ENCODE data around the gene BAIAP2L1. TPM values are rescaled to one million over a fixed set of nuclear protein-coding genes. Genes with fewer than 3 reads are reported as not detected.

BAIAP2L1 gene
- total RNA-seq, 1 donor from 2014 or later, result 1.9 TPM

GRCh38 chr7:98348726-98349474 is 52.0 kb downstream of the BAIAP2L1 start:
- Mint-ChIP-seq H3K9me3 (no peaks in the 10 kb centered on the region), H3K4me3 (ENCODE audit: low read depth) (no peak overlapping the region), H3K27ac (no peak overlapping the region), H3K36me3 (ENCODE audit: low read depth) (no peaks in the 10 kb centered on the region), H3K27me3 (ENCODE audit: low read depth) (no peaks in the 10 kb centered on the region), H3K4me1 (ENCODE audit: low read depth) (peaks cover 3% of the 10 kb centered on the region)
- no peak for DNase-seq (ENCODE audit: low spot score)
- intact Hi-C loops (cut with micrococcal nuclease), result no loop called here

DNA sequence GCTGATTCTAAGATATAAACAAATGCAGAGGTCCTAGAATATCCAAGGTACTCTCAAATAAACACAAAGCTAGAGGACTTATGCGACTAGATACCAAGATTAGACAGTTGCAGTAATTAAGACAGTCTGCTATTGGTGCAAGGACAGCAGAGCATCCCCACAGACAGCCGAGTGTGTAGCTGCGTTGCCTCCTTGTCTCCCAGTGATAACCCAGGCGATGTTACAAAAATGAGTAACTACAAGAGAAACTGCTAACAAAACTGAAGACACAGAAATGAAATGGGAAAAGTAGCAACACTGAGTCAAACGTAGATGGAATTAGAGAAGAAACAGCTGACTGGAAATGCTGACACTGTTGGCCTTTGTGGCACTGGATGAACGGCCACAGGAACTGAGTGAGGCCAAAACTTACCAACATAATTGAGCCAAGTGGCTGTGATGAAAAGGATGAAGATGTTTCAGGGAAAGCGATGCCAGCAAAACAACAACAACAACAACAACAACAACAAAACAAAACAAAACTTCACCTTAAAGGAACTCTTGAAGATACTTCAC is 54.3 kb downstream of the BAIAP2L1 start:
- Mint-ChIP-seq H3K4me1 (ENCODE audit: low read depth) (peaks cover 3% of the 10 kb centered on the region), H3K4me3 (ENCODE audit: low read depth) (no peak overlapping the region), H3K36me3 (ENCODE audit: low read depth) (no peaks in the 10 kb centered on the region), H3K9me3 (no peaks in the 10 kb centered on the region), H3K27me3 (ENCODE audit: low read depth) (no peaks in the 10 kb centered on the region), H3K27ac (no peak overlapping the region)
- no peak for DNase-seq (ENCODE audit: low spot score)
- intact Hi-C loops (cut with micrococcal nuclease), result no loop called here

DNA sequence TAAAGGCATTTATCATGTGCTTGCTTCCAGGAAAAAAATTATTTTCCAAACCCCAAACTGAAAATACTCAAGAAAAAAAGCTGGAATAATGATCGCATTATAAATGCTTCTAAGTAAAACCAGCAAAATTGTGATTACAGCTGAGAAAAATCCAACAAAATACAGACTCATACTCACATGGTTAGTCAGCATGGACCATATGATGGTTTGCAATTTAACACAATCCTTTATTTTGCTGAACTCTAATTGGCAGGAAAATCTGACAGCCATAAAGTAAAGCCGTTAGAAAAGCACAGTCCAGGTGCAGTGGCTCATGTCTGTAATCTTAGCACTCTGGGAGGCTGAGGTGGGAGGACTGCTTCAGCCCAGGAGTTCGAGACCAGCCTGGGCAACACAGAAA is 59.8 kb downstream of the BAIAP2L1 start:
- intact Hi-C loops (cut with micrococcal nuclease), result no loop called here
- no peak for DNase-seq (ENCODE audit: low spot score)
- no peaks in the 10 kb centered on the region for H3K36me3 Mint-ChIP-seq (ENCODE audit: low read depth)
- H3K27me3 Mint-ChIP-seq (ENCODE audit: low read depth), result no peaks in the 10 kb centered on the region
- H3K9me3 Mint-ChIP-seq, result no peaks in the 10 kb centered on the region
- no peaks in the 10 kb centered on the region for H3K4me1 Mint-ChIP-seq (ENCODE audit: low read depth)
- no peak overlapping the region for H3K27ac Mint-ChIP-seq
- H3K4me3 Mint-ChIP-seq (ENCODE audit: low read depth), result no peak overlapping the region

DNA sequence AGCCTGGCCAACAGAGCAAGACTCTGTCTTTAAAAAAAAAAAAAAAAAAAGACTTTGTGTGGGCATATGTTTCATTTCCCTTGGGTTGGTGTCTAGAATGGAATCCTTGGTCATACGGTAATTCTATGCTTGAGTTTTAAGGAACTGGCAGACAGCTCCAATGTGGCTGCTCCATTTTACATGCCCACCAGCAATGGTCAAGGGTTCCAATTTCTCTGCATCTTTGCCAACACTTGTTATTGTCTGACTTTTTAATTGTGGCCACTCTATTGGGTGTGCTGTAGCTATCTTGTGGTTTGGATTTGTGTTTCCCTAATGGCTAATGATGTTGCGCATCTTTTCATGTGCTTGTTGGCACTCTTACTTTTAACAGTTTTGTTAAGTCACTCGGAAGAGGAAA is 61.8 kb downstream of the BAIAP2L1 start:
- H3K27ac Mint-ChIP-seq, result no peak overlapping the region
- intact Hi-C loops (cut with micrococcal nuclease), result no loop called here

GRCh38 chr7:98338441-98338840 is 62.4 kb downstream of the BAIAP2L1 start:
- no peaks in the 10 kb centered on the region for H3K9me3 Mint-ChIP-seq
- no peaks in the 10 kb centered on the region for H3K27me3 Mint-ChIP-seq (ENCODE audit: low read depth)
- no peak overlapping the region for H3K4me3 Mint-ChIP-seq (ENCODE audit: low read depth)
- intact Hi-C loops (cut with micrococcal nuclease), result no loop called here
- no peak overlapping the region for H3K27ac Mint-ChIP-seq
- no peak for DNase-seq (ENCODE audit: low spot score)
- no peaks in the 10 kb centered on the region for H3K4me1 Mint-ChIP-seq (ENCODE audit: low read depth)
- no peaks in the 10 kb centered on the region for H3K36me3 Mint-ChIP-seq (ENCODE audit: low read depth)

More for the DNA sequence above, 61.8 kb downstream of the BAIAP2L1 start:
- H3K36me3 Mint-ChIP-seq (ENCODE audit: low read depth), result no peaks in the 10 kb centered on the region
- DNase-seq (ENCODE audit: low spot score), result no peak
- no peaks in the 10 kb centered on the region for H3K4me1 Mint-ChIP-seq (ENCODE audit: low read depth)
- no peak overlapping the region for H3K4me3 Mint-ChIP-seq (ENCODE audit: low read depth)
- H3K9me3 Mint-ChIP-seq, result no peaks in the 10 kb centered on the region
- no peaks in the 10 kb centered on the region for H3K27me3 Mint-ChIP-seq (ENCODE audit: low read depth)

GRCh38 chr7:98335411-98335977 is 65.4 kb downstream of the BAIAP2L1 start:
- no peak overlapping the region for H3K27ac Mint-ChIP-seq
- H3K9me3 Mint-ChIP-seq, result no peaks in the 10 kb centered on the region
- intact Hi-C loops (cut with micrococcal nuclease), result no loop called here
- no peaks in the 10 kb centered on the region for H3K36me3 Mint-ChIP-seq (ENCODE audit: low read depth)
- H3K4me1 Mint-ChIP-seq (ENCODE audit: low read depth), result no peaks in the 10 kb centered on the region
- no peak overlapping the region for H3K4me3 Mint-ChIP-seq (ENCODE audit: low read depth)
- no peaks in the 10 kb centered on the region for H3K27me3 Mint-ChIP-seq (ENCODE audit: low read depth)
- no peak for DNase-seq (ENCODE audit: low spot score)

DNA sequence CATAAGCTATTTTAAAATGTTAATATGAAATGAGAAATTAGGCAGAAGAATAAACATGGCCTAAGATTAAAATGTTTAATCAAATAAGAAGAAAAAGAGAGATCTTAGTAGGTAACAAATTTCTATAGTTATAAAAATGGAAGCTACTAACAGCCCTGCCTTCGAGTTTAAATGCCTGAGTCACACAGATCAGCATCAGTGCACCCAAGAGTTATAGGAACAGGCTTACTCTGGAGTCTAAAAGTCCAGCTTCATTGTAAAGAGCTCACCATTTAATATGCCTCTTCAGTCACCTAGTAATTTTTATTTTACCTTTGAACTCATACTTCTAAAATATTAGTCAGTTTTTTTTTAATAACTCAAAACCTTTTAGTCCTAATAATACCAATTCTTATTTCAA is 66.8 kb downstream of the BAIAP2L1 start:
- Mint-ChIP-seq H3K9me3 (peaks cover 4% of the 10 kb centered on the region), H3K4me3 (ENCODE audit: low read depth) (no peak overlapping the region), H3K4me1 (ENCODE audit: low read depth) (no peaks in the 10 kb centered on the region), H3K36me3 (ENCODE audit: low read depth) (no peaks in the 10 kb centered on the region), H3K27ac (no peak overlapping the region), H3K27me3 (ENCODE audit: low read depth) (no peaks in the 10 kb centered on the region)
- DNase-seq (ENCODE audit: low spot score), result no peak
- intact Hi-C loops (cut with micrococcal nuclease), result no loop called here

DNA sequence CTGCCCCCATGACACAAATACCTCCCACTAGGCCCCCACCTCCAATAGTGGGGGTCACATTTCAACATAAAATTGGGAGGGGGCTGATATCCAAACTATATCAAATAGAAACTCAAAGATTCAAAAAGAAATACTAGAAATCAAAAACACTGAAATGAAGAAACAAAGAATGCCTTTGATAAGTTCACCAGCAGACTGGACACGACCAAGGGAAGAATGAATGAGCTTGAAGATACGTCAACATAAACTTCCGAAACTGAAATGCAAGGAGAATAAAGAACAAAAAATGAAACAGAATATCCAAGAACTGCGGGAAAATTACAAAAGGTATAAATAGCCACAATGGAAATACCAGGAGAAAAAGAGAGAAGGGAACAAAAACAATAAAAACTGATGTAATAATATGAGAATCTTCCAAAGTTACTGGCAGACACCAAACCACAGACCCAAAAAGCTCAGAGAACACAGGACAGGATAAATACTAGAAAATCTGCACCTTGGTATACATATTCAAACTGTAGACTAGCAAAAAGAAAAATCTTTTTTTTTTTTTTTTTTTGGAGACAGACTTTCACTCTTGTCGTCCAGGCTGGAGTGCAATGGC is 69.9 kb downstream of the BAIAP2L1 start:
- intact Hi-C loops (cut with micrococcal nuclease), result no loop called here

DNA sequence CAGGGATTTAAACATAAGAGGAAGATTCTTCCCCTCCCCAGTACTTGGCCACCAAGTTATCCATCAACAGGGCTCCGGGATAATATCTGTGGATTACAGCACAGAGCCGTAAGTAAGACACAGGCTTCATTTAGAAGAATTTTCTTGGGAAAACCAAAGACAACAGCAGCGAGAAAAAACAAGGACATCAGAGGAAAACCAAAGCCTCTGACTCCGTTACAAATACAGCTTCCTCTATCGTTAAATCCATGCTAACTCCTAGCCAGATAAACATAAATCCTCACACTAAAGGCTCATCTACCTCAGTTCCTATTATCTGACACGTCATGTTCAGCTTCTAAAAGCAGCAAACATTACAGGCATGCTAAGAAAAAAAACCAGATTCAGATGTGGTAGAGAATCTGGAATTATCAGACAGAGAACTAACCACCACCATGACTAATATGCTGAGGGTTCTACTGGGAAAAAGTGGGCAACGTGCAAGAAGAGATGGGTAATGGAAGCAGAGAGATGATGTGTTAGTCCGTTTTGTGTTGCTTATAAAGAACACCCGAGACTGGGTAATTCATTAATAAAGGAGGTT is 71.0 kb downstream of the BAIAP2L1 start:
- intact Hi-C loops (cut with micrococcal nuclease), result no loop called here
- no peak for DNase-seq (ENCODE audit: low spot score)
- H3K4me3 Mint-ChIP-seq (ENCODE audit: low read depth), result no peak overlapping the region
- peaks cover 4% of the 10 kb centered on the region for H3K9me3 Mint-ChIP-seq
- H3K27me3 Mint-ChIP-seq (ENCODE audit: low read depth), result no peaks in the 10 kb centered on the region
- H3K4me1 Mint-ChIP-seq (ENCODE audit: low read depth), result no peaks in the 10 kb centered on the region
- H3K27ac Mint-ChIP-seq, result no peak overlapping the region
- no peaks in the 10 kb centered on the region for H3K36me3 Mint-ChIP-seq (ENCODE audit: low read depth)

More for the DNA sequence above, 69.9 kb downstream of the BAIAP2L1 start:
- H3K9me3 Mint-ChIP-seq, result peaks cover 4% of the 10 kb centered on the region
- H3K4me3 Mint-ChIP-seq (ENCODE audit: low read depth), result no peak overlapping the region
- H3K4me1 Mint-ChIP-seq (ENCODE audit: low read depth), result no peaks in the 10 kb centered on the region
- H3K27ac Mint-ChIP-seq, result no peak overlapping the region
- no peaks in the 10 kb centered on the region for H3K27me3 Mint-ChIP-seq (ENCODE audit: low read depth)
- H3K36me3 Mint-ChIP-seq (ENCODE audit: low read depth), result no peaks in the 10 kb centered on the region
- DNase-seq (ENCODE audit: low spot score), result no peak

GRCh38 chr7:98329100-98329790 is 71.6 kb downstream of the BAIAP2L1 start:
- intact Hi-C loops (cut with micrococcal nuclease), result no loop called here
- H3K27ac Mint-ChIP-seq, result no peak overlapping the region
- H3K4me1 Mint-ChIP-seq (ENCODE audit: low read depth), result no peaks in the 10 kb centered on the region
- H3K4me3 Mint-ChIP-seq (ENCODE audit: low read depth), result no peak overlapping the region
- no peaks in the 10 kb centered on the region for H3K36me3 Mint-ChIP-seq (ENCODE audit: low read depth)
- DNase-seq (ENCODE audit: low spot score), result no peak
- no peaks in the 10 kb centered on the region for H3K27me3 Mint-ChIP-seq (ENCODE audit: low read depth)
- peaks cover 4% of the 10 kb centered on the region for H3K9me3 Mint-ChIP-seq

DNA sequence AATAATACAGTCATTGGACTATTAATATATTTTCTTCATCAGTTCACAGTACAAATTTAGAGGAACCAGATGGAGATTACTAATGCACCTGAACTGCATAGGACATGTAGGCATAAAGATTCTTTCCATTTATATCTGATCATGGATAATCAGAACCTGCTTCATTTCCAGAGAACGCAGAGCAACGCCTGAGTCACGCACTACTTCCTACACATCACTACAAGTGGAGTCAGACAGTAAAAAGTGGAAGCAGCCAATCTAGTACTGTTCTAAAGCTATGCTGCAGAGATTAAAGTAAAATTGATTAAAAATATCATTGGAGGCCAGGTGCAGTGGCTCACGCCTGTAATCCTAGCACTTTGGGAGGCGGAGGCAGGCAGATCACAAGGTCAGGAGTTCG is 76.1 kb downstream of the BAIAP2L1 start:
- H3K9me3 Mint-ChIP-seq, result no peaks in the 10 kb centered on the region
- no peaks in the 10 kb centered on the region for H3K27me3 Mint-ChIP-seq (ENCODE audit: low read depth)
- no peaks in the 10 kb centered on the region for H3K36me3 Mint-ChIP-seq (ENCODE audit: low read depth)
- H3K27ac Mint-ChIP-seq, result no peak overlapping the region
- intact Hi-C loops (cut with micrococcal nuclease), result no loop called here
- H3K4me3 Mint-ChIP-seq (ENCODE audit: low read depth), result no peak overlapping the region
- no peak for DNase-seq (ENCODE audit: low spot score)
- no peaks in the 10 kb centered on the region for H3K4me1 Mint-ChIP-seq (ENCODE audit: low read depth)

GRCh38 chr7:98323597-98324322 is 77.1 kb downstream of the BAIAP2L1 start:
- Mint-ChIP-seq H3K27me3 (ENCODE audit: low read depth) (no peaks in the 10 kb centered on the region), H3K27ac (no peak overlapping the region), H3K36me3 (ENCODE audit: low read depth) (no peaks in the 10 kb centered on the region), H3K9me3 (no peaks in the 10 kb centered on the region), H3K4me1 (ENCODE audit: low read depth) (no peaks in the 10 kb centered on the region), H3K4me3 (ENCODE audit: low read depth) (no peak overlapping the region)
- intact Hi-C loops (cut with micrococcal nuclease), result no loop called here
- no peak for DNase-seq (ENCODE audit: low spot score)

Data from activated T-helper 2 cell treated with anti-CD3 and anti-CD28 coated beads, Interferon-gamma antibody, Interleukin-2, Interleukin-4, amounts not matched to agents 10 μg/mL and 5 μg/mL and 100 μg/mL, durations not matched to agents 14 hours and 24 hours and 36 hours (primary cell).